Fibroblast of skin of left biceps (primary cell): ENCODE measurements around the gene LPCAT4.

Experiments
- DNase-seq, 2 experiments: peaks; one replicate each; pipeline ENCODE4 v3.0.0-alpha.2; 2013; ENCODE audit warnings: low read depth in 2 of 2

The LPCAT4 gene

DNA sequence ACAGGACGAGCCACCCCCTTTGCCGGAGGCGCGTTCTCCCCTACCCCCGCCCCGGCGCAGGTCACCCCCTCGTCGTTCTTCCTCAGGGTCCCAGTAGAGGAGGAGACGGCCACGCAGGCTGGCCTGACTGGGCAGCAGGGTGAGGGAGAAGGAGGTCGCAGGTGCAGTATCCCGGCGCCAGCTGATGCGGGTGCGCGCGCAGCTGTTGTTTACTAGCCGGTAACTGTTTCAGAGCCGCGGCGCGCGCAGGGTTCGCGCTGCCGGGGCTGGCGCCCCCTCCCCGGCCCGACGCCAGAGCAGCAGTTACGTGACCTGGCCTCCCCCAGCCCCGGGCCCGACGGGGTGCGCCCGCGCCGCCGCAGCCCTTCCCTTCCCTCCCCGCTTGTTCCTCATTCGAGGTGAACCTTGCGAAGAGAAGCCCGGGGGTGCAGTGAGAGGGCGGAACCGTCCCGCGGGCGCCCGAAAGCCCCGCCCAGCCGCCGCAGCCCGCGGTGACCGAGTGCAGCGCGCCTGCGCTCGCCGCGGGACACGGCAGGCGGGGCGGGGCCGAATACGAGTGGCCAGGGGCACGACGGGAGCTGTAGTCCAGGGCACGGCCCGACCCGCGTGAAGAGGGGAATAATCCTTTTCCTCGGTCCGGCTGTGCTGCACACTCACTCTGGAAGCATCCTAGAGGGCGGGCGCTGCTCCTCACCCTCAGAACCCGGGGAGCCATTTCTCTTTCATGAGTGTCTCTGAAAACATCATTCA is 29.3 kb downstream of the LPCAT4 start, which contains the start of gene SLC12A6:
Gene SLC12A6 (minus strand): TSS at position 225 of the 750 bp plus-strand sequence. CDS start 1,101 bp downstream, outside the sequence.
- DNase-seq: peak; percentile 74 to 75

DNA sequence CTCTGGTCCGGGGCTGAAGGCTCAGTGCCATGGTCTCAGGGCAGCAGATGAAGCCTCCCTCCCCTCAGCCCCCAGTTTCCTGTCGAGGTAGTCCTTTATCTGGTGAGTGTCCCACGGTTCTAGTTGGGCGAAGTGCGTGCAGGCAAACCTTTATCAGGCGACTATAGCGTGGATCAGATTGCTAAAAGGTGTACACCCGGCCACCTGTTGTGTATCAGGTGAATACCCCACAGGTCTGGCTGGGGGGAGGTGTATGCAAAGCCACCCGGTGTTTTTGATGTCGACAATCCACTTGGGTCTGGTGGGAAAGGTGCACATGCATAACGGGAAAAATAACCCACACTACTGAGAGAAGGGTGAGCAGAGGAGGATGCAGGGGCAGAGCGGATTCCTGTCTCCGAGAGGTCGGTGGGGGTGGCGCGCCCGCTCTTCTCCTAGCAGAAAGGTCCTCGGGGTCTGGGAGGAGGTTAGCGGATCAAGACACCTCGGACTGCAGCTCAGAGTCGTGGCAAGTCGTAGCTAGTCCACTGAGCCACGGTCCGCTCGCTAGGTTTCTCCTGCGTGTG is 29.9 kb downstream of the LPCAT4 start:
- no peak for DNase-seq

DNA sequence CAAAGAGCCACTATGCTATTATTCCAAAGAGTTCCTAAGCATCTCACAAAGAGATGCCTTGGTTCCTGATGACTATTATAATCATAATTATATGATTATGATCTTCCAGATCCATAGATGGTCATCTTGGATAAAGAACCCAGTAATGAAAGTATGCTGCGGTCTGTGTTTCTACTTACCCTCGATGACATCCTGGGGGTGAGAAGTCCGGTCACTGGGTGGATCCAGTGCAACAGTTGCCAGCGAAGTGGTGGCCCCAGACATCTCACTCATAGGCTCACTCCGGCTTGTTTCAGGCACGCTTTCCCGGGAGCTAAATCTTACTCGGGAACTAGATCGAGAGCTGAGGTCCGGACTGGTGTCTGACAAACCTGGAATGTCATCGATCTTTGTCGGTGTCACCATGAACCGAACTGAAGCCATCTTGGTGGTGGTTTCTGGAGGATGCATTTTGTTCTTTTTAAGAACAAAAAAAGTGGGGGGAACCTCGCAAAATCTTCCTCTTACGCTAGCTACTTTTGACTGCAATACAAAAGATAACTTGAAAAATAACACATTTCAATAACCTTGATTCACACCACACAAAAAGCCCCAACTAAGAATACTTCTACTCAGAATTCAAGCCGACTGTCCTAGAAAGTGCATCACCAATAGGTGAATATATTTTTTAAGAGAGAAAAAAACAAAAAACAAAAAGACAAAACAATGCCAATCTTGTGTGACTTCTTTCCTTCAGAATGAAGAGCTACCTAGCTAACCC is 30.6 kb downstream of the LPCAT4 start:
- DNase-seq: no peak

DNA sequence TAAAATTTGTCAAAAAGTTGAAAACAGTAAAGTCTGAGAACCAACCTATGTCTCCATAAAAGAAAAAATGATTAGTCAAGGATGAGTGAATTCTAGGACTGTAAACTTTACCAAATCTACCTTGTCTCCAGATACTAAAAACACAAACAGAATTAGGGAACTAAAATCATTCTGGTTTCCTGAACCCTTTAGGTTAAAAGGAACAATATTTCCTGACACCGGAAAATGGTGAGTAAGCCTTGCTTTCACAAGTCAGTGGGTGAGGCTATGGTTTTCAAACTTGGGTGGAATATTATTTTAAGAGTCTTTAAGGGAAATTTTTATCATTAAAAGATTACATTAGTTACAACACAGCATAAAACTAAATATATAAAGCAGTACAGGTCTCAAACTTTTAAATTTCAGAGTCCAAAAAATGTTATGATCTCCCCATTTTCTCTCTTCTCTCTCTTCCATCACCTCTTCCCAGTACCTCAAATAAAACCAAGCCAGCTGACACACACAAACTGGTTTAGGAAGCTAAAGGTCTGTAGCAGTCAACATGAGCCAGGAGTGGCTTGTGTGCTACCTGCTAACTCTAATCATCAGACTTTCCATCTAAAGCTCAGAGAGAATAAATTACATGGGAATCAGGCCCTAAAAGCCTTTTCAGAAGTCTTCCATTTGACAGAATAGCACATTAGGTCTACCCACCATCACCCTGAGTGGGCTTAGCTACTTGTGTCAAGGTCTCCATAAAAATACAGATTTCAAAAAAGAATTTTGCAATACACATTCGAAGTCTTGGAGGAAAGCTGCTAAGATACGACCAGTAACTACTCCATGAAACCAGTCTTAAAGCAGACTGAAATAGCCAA is 31.6 kb downstream of the LPCAT4 start:
- DNase-seq: no peak

DNA sequence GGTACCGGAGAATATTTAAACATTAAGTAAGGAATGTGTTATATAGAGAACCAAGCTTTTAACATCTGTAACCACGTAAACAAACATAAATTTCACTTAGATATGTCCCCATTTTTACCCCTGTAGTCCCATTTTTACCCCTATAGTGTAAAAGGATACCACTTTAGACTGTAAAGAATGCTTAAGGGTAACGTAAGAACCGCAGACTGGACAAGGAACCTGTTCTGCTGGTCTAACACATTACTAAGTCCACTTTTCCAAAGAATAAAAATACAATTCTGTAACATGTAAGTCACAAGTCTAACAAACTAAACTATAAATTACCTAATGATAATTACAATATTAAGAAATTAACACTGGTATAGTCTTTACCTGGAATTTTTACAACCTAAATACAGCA is 32.3 kb downstream of the LPCAT4 start:
- DNase-seq: no peak

DNA sequence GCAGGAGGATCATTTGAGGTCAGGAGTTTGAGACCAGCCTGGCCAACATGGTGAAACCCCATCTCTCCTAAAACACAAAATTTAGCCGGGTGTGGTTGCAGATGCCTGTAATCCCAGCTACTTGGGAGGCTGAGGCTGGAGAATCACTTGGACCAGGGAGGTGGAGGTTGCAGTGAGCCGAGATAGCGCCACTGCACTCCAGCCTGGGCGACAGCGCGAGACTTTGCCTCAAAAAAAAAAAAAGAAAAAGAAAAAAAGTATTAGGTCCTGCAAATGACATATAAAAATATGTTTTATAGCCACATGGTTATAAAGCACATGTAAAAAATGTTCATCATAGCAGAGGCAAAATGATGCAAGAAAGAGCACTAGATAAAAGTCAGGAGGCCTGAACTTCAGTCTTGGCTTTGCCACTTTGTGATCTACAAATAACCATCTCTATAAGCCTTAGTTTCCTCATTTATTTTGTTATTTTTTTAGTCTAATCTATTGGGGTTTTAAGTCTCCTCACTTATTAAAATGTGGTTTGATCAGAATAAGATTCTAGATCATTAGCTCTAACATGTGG is 34.4 kb downstream of the LPCAT4 start:
- no peak for DNase-seq

DNA sequence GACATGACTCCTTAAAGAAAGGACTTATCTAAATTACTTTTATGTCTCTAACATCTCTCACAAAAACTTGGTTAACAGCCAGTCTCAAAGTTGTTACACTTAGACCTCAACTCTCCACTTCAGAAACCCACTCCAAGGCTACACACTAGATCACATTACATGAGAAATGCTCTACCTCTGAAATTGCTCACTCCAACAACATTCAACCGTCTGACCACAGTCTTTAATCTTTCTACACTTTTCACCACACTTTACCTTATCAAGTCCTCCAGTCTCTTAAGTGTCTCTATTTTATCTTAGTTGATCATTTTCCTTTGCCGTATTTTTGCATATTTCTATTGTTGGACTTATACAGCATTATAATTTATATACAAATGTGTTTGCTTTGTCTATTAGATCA is 35.2 kb downstream of the LPCAT4 start:
- no peak for DNase-seq

DNA sequence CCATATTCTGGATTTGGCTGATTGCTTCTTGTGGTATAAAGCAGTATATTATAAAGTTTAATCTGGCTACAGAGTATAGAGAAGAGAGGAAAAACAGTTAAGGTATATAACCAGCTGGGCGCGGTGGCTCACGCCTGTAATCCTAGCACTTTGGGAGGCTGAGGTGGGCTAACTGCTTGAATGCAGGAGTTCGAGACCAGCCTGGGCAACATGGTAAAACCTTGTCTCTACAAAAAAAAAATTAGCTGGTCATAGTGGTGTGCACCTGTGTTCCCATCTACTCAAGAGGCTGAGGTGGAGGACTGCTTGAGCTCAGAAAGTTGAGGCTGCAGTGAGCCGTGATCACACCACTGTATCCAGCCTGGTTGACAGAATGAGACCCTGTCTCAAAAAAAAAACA is 36.7 kb downstream of the LPCAT4 start:
- DNase-seq: no peak

DNA sequence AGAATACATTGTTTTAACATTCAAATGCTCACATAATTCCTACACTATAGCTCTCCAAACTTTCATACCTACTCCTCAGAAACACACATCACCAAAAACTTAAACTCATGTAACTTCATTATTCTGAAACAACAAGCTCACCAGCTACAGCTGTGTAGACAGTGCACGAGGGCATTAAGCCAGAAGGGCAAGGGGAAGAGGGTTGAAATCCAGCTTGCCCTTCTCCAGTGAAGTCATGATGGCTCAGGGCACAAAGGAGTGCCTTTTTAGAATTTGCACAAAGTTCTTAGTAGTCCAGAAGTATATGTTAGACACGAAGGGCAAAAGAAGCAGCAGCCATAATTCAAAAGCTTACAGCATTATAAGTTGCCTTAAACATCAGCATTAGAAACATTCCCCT is 38.0 kb downstream of the LPCAT4 start:
- no peak for DNase-seq

DNA sequence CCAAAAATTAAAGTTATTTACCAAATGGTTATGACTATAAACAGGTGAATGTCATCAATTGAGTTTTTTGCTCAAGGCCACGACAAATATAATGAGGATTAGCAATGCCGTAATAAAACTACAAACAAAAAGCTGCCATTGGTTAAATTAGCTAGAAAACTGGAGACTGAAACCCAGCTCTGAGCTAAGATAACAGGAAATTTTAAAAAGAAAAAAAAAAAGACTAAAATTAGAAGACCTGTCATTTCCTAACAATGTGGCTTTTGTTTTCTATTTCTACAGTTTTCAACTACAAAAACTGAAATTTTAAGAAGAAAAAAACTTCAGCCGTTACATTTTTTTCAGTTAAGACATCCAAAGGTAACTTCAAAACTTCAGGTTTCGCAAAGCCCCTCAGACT is 39.1 kb downstream of the LPCAT4 start:
- DNase-seq: no peak

DNA sequence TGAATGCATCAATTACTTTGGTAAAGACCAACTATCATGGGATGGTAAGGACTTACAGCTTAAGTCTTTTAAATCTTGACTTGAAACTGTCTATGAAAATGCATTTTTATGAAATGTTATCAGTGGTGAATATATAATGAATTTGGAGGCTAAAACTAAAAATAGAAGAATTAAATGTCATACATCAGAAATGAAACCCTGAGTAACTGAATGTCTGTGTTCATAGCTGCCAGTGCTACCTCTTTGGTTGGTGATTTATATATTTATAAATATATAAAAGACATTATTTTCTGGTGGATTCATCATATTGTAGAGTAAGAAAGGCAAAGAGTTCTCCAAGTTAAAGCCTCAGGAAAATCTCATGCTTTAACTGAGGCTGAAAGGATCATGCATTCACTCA is 41.6 kb downstream of the LPCAT4 start:
- no peak for DNase-seq

DNA sequence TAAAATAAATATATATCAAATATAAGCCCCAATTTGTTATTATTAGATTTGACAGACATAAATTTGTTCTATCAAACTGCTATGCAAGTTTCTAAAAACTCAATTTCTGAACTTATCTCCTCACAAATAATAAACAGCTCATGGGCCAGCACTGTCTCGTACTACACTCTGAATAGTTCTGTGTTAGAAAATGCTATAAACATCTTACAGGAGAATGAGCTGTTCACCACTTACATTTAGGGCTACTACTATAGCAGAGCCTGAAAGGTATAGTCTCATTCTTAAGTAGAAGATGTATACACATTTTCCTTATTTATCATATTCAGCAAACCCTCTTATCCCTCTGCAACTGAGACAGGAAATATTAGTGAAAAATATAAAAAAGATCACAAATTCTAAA is 42.1 kb downstream of the LPCAT4 start:
- no peak for DNase-seq

DNA sequence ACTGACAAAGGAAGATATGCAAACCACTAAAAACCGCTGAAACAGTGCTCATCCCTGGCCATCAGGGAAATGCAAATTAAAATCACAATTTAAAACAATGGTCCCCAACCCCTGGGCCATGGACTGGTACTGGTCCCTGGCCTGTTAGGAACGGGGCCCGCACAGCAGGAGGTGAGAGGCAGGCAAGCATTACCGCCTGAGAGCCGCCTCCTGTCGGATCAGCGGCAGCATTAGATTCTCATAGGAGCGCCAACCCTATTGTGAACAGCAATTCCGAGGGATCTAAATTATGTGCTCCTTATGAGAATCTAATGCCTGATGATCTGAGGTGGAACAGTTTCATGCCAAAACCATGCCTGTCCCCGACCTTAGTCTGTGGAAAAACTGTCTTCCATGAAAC is 43.8 kb downstream of the LPCAT4 start:
- no peak for DNase-seq

DNA sequence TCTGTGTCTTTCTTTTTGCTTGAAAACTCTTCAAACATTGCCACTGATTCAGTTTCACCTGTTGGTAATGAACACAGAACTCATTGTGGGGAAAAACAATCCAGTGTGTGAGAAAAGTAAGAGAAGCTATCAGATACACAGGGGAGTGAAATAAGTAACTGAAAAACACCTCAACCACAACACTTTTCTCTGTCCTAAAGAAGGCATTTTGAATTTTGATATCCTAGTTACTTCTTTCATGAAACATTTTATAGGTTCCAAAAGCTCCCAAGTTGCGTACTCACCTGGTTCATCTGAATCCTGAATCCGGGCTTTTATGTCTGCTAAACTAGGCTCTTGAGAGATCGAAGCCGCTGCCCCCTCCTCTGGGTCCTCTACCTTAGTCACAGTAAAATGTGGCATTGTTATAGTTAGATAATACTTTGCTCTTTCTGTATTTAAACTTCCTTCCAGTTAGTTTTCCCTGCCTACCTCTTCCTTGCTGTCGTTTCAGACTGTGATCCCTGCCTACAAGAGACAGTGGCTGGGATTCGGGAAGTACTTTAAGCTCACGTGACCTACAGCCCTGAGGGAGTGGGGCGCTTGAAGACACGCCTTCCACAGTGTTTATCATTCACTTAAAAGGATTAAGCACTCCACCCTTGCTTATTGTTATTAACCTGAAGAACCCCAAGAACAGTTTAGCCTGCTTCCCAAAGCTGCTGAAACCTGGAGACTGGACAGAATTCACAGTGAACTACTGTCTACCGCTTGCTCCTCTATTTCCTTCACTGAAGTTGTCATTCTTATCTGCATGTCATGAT is 48.5 kb downstream of the LPCAT4 start:
- no peak for DNase-seq

DNA sequence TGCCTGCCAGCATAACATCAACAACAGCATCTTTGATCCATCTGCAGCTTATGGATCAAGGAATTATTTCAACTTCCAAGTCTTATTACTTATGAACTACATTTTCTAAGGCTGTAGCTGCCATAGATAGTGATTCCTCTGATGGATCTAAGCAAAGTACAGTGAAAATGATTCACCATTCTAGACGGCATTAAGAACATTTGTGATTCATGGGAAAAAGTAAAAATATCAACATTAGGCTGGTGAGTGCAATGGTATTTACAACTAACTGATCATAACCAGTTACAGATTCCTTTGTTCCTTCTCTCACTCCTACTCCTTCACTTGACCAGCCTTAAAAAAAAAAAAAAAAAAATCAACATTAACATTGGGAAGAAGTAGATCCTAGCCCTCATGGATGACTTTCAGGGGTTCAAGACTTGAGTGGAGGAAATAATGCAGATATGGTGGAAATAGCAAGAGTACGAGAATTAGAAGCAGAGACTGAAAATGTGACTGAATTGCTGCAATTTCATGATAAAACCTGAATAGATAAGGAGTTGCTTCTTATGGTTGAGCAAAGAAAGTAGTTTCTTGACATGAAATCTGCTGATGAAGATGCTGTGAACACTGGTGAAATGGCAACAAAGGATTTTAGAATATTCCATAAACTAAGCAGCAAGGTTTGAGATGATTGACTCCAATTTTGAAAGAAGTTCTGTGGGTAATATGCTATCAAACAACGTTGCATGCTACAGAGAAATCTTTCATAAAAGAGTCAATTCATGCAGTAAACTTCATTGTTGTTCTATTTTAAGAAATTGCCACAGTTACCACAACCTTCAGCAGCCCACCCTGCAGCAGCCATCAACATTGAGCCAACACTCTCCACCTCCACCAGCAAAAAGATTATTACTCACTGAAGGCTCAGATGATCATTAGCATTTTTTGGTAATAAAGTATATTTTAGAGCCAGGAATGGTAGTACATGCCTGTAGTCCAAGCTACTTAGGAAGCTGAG is 52.2 kb downstream of the LPCAT4 start:
- DNase-seq: no peak

DNA sequence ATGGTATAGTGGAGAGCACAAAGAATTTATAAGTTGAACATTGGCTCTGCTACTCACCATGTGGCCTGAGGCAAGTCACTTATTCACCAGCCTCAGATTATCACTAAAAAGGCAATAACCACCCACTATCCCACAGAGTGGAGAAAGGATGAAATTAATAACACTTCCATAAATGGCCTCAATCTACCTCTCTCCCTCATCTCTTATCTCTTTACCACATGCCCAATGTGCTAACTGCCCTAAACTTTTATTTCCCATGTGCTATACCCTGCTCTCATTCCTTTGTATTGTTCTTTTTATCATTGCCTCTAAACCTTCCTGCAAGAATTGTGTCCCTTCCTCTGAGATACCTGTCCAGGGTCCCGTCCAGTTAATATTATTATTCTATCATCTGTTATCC is 55.4 kb downstream of the LPCAT4 start:
- no peak for DNase-seq
